ENCODE data around the gene RNF126. TPM values are rescaled to one million over a fixed set of nuclear protein-coding genes. Genes with fewer than 3 reads are reported as not detected.
A peak's percentile ranks its signal among the peaks of the same experiment; 100 is the strongest.

RNF126 gene
- polyA plus RNA-seq, 1 donor (not counting 4 experiments of a cell fraction or from before 2014, with no cell fraction given) = 8.2 TPM

DNA sequence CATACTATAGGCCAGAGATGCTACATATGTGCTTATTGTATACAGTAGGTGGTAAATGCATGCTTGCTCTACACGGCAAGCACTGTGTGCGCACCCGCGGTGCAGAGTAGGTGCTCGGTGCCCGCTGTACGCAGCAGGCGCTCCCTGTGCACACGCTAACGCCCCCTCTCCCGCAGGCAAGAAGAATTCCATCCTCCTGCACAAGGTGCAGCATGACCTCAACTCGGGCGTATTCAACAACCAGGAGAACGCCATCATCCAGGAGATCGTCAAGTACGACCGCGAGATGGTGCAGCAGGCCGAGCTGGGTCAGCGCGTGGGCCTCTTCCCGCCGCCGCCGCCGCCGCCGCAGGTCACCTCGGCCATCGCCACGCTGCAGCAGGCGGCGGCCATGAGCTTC, 47.4 kb downstream of the RNF126 start:
- dilution Hi-C loops (cut with MboI; ENCODE audit: extremely low pct_ligation_motif_present, low sequenced_read_pairs) = no loop called here
- H3K36me3 ChIP-seq (ENCODE audit: control insufficient read depth in 2 of 2, extremely low read depth in 1 of 2, insufficient read depth in 2 of 2, low read length in 2 of 2) = peaks cover 6 to 15% of the 10 kb centered on the region in 2 experiments
- H2AFZ ChIP-seq (ENCODE audit: control insufficient read depth, low read length) = no peak overlapping the region
- H3K4me3 ChIP-seq (ENCODE audit: control insufficient read depth in 2 of 3, extremely low read depth in 1 of 3, insufficient read depth in 2 of 3, low read depth in 1 of 3, low read length in 3 of 3) = no peak overlapping the region
- peaks cover 16% of the 10 kb centered on the region for H3K4me1 ChIP-seq (ENCODE audit: control insufficient read depth, extremely low read depth, insufficient read depth, low read length)
- no peaks in the 10 kb centered on the region for H3K27me3 ChIP-seq (ENCODE audit: control insufficient read depth, extremely low read depth, insufficient read depth, low read length)
- H3K9ac ChIP-seq (ENCODE audit: control insufficient read depth, extremely low read depth, insufficient read depth, low read length) = no peak overlapping the region
- H3K9me1 ChIP-seq (ENCODE audit: control insufficient read depth, extremely low read depth, insufficient read depth, low read length) = no peaks in the 10 kb centered on the region
- no peaks in the 10 kb centered on the region for H3K9me3 ChIP-seq (ENCODE audit: control insufficient read depth, low read depth, low read length)
- peak; percentile 54 for TF ChIP-seq EZH2 (IDR thresholded peaks at IDR 0.05; ENCODE audit: low read length)
- TF ChIP-seq, protein P1, sequence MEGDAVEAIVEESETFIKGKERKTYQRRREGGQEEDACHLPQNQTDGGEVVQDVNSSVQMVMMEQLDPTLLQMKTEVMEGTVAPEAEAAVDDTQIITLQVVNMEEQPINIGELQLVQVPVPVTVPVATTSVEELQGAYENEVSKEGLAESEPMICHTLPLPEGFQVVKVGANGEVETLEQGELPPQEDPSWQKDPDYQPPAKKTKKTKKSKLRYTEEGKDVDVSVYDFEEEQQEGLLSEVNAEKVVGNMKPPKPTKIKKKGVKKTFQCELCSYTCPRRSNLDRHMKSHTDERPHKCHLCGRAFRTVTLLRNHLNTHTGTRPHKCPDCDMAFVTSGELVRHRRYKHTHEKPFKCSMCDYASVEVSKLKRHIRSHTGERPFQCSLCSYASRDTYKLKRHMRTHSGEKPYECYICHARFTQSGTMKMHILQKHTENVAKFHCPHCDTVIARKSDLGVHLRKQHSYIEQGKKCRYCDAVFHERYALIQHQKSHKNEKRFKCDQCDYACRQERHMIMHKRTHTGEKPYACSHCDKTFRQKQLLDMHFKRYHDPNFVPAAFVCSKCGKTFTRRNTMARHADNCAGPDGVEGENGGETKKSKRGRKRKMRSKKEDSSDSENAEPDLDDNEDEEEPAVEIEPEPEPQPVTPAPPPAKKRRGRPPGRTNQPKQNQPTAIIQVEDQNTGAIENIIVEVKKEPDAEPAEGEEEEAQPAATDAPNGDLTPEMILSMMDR (optimal IDR thresholded peaks at IDR 0.05 in 1 of 3, IDR thresholded peaks at IDR 0.05 in 1 of 3, conservative IDR thresholded peaks at IDR 0.05 in 1 of 3; ENCODE audit: extremely low read depth in 1 of 3, insufficient read depth in 2 of 3, low read length in 3 of 3) = no peak
- no peak overlapping the region for H3K27ac ChIP-seq (ENCODE audit: control insufficient read depth, insufficient read depth, low read length)
- H4K20me1 ChIP-seq (ENCODE audit: control insufficient read depth, extremely low read depth, insufficient read depth, low read length) = peaks cover 8% of the 10 kb centered on the region
- no peak for FAIRE-seq
- DNase-seq (ENCODE audit: low read depth, low spot score) = no peak
- H3K79me2 ChIP-seq (ENCODE audit: control insufficient read depth, insufficient read depth, low read length) = no peaks in the 10 kb centered on the region
- no peak overlapping the region for H3K4me2 ChIP-seq (ENCODE audit: control insufficient read depth, extremely low read depth, insufficient read depth, low read depth, low read length)

DNA sequence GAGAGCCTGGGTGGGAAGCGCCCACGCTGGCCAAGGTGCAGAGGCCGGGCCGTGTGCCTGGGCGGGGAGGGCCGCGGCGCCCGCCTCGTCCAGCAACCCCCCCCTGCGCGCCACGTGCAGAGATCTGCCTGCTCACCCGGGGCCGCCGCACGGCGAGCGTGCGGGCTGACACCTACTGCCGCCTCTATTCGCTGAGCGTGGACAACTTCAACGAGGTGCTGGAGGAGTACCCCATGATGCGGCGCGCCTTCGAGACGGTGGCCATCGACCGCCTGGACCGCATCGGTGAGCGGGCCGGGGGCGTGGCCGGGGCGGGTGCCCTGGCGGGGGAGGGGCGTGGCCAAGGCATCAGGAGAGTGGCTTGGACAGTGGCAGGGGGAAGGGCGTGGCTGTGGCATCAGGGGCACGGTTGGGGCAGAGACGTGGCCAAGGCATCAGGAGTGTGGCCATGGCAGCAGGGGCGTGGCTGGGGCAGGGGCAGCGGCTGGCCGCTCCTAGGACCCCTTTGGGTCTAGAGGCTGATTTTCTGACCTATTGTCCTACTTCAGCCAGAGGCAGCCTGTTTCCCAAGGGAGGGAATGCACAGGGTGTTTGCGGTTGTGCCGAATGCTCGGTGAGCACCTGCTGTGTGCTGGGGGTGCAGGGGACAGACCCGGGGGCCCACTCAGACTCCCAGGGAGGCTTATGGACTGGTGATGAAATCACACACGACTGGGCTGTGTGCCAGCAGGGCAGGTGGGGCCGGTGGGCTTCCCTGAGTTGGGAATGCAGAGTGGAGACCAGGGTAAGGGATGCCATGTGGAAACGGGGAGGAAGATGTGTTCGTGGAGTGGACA, 49.1 kb downstream of the RNF126 start:
- FAIRE-seq (no peak), DNase-seq (ENCODE audit: low read depth, low spot score) (no peak)
- Histone ChIP-seq H3K4me1 (ENCODE audit: control insufficient read depth, extremely low read depth, insufficient read depth, low read length) (peaks cover 18% of the 10 kb centered on the region), H4K20me1 (ENCODE audit: control insufficient read depth, extremely low read depth, insufficient read depth, low read length) (peaks cover 8% of the 10 kb centered on the region), H3K27ac (ENCODE audit: control insufficient read depth, insufficient read depth, low read length) (no peak overlapping the region), H2AFZ (ENCODE audit: control insufficient read depth, low read length) (no peak overlapping the region), H3K27me3 (ENCODE audit: control insufficient read depth, extremely low read depth, insufficient read depth, low read length) (no peaks in the 10 kb centered on the region), H3K4me3 (ENCODE audit: control insufficient read depth in 2 of 3, extremely low read depth in 1 of 3, insufficient read depth in 2 of 3, low read depth in 1 of 3, low read length in 3 of 3) (no peak overlapping the region), H3K9me3 (ENCODE audit: control insufficient read depth, low read depth, low read length) (no peaks in the 10 kb centered on the region), H3K36me3 (ENCODE audit: control insufficient read depth in 2 of 2, extremely low read depth in 1 of 2, insufficient read depth in 2 of 2, low read length in 2 of 2) (peaks cover 4 to 10% of the 10 kb centered on the region in 2 experiments), H3K4me2 (ENCODE audit: control insufficient read depth, extremely low read depth, insufficient read depth, low read depth, low read length) (no peak overlapping the region), H3K9me1 (ENCODE audit: control insufficient read depth, extremely low read depth, insufficient read depth, low read length) (no peaks in the 10 kb centered on the region), H3K9ac (ENCODE audit: control insufficient read depth, extremely low read depth, insufficient read depth, low read length) (no peak overlapping the region), H3K79me2 (ENCODE audit: control insufficient read depth, insufficient read depth, low read length) (no peaks in the 10 kb centered on the region)
- TF ChIP-seq, protein P1 (optimal IDR thresholded peaks at IDR 0.05 in 1 of 3, IDR thresholded peaks at IDR 0.05 in 1 of 3, conservative IDR thresholded peaks at IDR 0.05 in 1 of 3; ENCODE audit: extremely low read depth in 1 of 3, insufficient read depth in 2 of 3, low read length in 3 of 3) = no peak
- TF ChIP-seq EZH2 (IDR thresholded peaks at IDR 0.05; ENCODE audit: low read length) = no peak
- dilution Hi-C loops (cut with MboI; ENCODE audit: extremely low pct_ligation_motif_present, low sequenced_read_pairs) = no loop called here
